Lung (tissue), 12 donors: Measurements from ENCODE around the gene MUC5AC. TPM values are rescaled to one million over a fixed set of nuclear protein-coding genes. Genes with fewer than 3 reads are reported as not detected.

Source experiments
- ATAC-seq: fragments of 200-7000 bp; cut with Tn5 transposase; one replicate; pipeline ENCODE4 v1.9.1; 2020; ENCODE audit warnings: moderate number of reproducible peaks; ENCODE audit not compliant: insufficient read depth, low FRiP score
- DNase-seq, 3 donors: peaks; one replicate each; pipeline ENCODE4 v3.0.0-alpha.2; 2013 to 2017
- H3K27ac ChIP-seq, 2 donors: one replicate each; pipeline ENCODE4 v1.5.1; 2013; ENCODE audit warnings: mild to moderate bottlenecking in 2 of 2, moderate library complexity in 2 of 2, control low read depth in 1 of 2, inconsistent platforms in 1 of 2, low read depth in 1 of 2, low read length in 1 of 2
- H3K27me3 ChIP-seq, 3 donors: one replicate each; pipeline ENCODE4 v1.5.1; 2013; ENCODE audit warnings: low read length in 2 of 3; ENCODE audit not compliant: control insufficient read depth in 3 of 3, insufficient read depth in 3 of 3
- H3K36me3 ChIP-seq, 4 donors: one replicate each; pipeline ENCODE4 v1.5.1; 2013; ENCODE audit warnings: low read length in 4 of 4, mild to moderate bottlenecking in 1 of 4, moderate library complexity in 1 of 4; ENCODE audit not compliant: control insufficient read depth in 4 of 4, insufficient read depth in 4 of 4
- H3K4me1 ChIP-seq, 5 donors: one replicate each; pipeline ENCODE4 v1.5.1; 2013; ENCODE audit warnings: low read length in 5 of 5, mild to moderate bottlenecking in 2 of 5, moderate library complexity in 1 of 5; ENCODE audit not compliant: control insufficient read depth in 5 of 5, insufficient read depth in 5 of 5
- H3K4me3 ChIP-seq: one replicate; pipeline ENCODE4 v1.5.1; 2013; ENCODE audit warnings: mild to moderate bottlenecking, control low read depth, moderate library complexity
- H3K9ac ChIP-seq, 2 donors: one replicate each; pipeline ENCODE4 v1.5.1; 2013; ENCODE audit warnings: low read length in 2 of 2, control low read depth in 1 of 2; ENCODE audit not compliant: insufficient read depth in 1 of 2
- H3K9me3 ChIP-seq, 4 donors: one replicate each; pipeline ENCODE4 v1.5.1; 2013; ENCODE audit warnings: low read length in 3 of 4, mild to moderate bottlenecking in 1 of 4, moderate library complexity in 1 of 4; ENCODE audit not compliant: control insufficient read depth in 4 of 4, insufficient read depth in 3 of 4
- WGBS, 2 donors: extraction: QIAGEN DNeasy Blood & Tissue Kit; methylation state at CpG; one replicate each; pipeline ENCODE4 v1.1.7; 2013; 5-methylcytosine and 5-hydroxymethylcytosine counted together
- polyA plus RNA-seq, 2 donors: library from polyadenylated mRNA; stranded (reverse); fragments of 200-250 nt; gene quantifications; one replicate each; pipeline ENCODE4 v1.2.1, GENCODE V29; 2013
- total RNA-seq, 2 donors: library from RNA; depleted of rRNA in 1 of 2; stranded (reverse); fragments of >200 nt in 1 of 2; gene quantifications; one replicate each; pipeline ENCODE4 v1.2.1, GENCODE V29; 2014 to 2021
- TF ChIP-seq, protein P1 (sequence below): IDR thresholded peaks from 2 replicates; pipeline ENCODE4 v1.5.1; 2012; ENCODE audit warnings: mild to moderate bottlenecking; ENCODE audit errors: control extremely low read depth, extremely low read depth
- donor health status: control.
- donor health status: control.
- donor health status: Bipolar disorder and iron deficiency.
- donor health status: healthy.
- donor health status: DM: yes; HTN: yes; CAD: no.

MUC5AC gene
- total and polyA plus RNA-seq, 4 donors: 0.46 to 1.3 (median 1.0) TPM

DNA sequence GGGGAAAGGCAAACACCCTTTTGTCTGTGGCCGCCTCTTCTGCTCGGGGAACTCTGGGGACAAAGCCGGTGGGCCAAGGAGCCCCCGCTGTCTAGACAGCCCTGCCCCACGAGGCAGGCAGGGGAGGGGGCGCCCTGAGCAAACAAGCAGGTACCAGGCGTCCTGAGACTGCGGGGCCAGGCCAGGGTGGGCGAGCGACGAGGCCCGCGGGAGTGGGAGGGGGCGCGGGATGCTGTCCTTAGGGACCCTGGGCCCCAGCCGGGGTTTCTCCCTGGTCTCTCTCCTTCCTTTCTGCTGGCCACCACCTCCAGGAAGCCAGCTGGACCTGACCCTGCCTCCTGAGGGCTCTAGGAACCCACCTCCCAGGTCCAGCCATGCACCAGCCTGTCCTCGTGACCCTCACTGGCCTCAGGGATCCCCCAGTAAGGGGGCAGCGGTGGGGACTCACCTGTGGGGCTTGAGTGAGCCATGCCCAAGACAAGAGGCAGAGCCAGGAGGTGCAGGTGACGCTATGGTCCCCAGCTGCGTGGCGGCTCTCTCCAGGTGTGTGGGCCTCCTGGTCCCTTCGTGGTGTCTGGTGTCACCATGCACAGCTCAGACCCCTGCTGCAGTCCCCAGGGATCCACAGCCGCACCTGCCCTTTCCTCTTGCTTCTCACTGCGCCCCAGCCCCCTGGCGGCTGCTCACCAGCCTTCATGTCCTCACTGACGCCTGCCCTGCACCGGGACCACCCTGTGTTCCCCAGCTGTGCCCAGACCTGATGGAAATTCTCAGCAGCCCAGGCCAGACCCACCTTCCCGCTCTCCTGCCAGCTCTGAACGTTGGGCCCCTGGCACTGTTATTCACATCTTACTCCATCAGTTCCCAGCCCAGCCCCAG, 26.5 kb upstream of the MUC5AC start:
- H3K4me1 ChIP-seq: no peaks in the 10 kb centered on the region
- H3K36me3 ChIP-seq: no peaks in the 10 kb centered on the region
- H3K4me3 ChIP-seq: no peak overlapping the region
- no peak overlapping the region for H3K9ac ChIP-seq
- ATAC-seq (no peak), DNase-seq (no peak)
- peaks cover 0 to 16% (median 7%) of the 10 kb centered on the region in 4 donors for H3K9me3 ChIP-seq
- peaks cover 0 to 5% (median 0%) of the 10 kb centered on the region in 3 donors for H3K27me3 ChIP-seq
- WGBS, 2 donors: 71 to 82% methylated on average over 29 of the region's 29 CpGs
- TF ChIP-seq, protein P1, sequence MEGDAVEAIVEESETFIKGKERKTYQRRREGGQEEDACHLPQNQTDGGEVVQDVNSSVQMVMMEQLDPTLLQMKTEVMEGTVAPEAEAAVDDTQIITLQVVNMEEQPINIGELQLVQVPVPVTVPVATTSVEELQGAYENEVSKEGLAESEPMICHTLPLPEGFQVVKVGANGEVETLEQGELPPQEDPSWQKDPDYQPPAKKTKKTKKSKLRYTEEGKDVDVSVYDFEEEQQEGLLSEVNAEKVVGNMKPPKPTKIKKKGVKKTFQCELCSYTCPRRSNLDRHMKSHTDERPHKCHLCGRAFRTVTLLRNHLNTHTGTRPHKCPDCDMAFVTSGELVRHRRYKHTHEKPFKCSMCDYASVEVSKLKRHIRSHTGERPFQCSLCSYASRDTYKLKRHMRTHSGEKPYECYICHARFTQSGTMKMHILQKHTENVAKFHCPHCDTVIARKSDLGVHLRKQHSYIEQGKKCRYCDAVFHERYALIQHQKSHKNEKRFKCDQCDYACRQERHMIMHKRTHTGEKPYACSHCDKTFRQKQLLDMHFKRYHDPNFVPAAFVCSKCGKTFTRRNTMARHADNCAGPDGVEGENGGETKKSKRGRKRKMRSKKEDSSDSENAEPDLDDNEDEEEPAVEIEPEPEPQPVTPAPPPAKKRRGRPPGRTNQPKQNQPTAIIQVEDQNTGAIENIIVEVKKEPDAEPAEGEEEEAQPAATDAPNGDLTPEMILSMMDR: no peak
- H3K27ac ChIP-seq: no peak overlapping the region

DNA sequence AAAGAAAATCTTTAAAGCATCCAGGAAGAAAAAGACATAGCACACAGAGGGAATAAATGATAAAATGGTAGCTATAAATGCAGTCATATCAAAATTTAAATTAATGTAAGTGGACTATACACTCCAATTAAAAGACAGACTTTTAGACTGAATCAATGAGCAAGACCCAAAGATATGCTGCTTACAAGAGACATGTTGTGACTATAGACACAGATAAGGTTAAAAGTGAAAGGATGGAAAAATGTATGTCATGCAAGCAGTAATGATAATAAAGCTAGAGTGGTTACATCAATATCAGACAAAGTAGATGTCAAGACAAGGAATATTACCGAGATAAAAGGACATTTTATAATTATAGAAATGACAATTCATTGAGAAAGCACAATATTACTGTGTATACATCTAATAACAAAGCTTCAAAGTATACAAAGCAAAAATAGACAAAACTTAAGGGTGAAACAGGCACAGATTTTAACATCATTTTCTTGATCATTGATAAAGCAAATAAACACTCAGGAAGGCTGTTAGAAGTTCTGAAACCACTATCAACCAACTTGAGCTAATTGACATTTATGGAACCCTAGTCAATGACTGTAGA, 22.8 kb upstream of the MUC5AC start:
- no peak for ATAC-seq
- TF ChIP-seq, protein P1: no peak
- Histone ChIP-seq H3K9ac (no peak overlapping the region), H3K4me3 (no peak overlapping the region), H3K36me3 (no peaks in the 10 kb centered on the region), H3K27me3 (peaks cover 0 to 2% (median 2%) of the 10 kb centered on the region in 3 donors), H3K27ac (no peak overlapping the region), H3K9me3 (peaks cover 0 to 16% (median 7%) of the 10 kb centered on the region in 4 donors), H3K4me1 (peaks cover 0 to 4% (median 0%) of the 10 kb centered on the region in 5 donors)
- 74 to 87% methylated on average over 1 of the region's 1 CpG for WGBS, 2 donors
- no peak for DNase-seq

DNA sequence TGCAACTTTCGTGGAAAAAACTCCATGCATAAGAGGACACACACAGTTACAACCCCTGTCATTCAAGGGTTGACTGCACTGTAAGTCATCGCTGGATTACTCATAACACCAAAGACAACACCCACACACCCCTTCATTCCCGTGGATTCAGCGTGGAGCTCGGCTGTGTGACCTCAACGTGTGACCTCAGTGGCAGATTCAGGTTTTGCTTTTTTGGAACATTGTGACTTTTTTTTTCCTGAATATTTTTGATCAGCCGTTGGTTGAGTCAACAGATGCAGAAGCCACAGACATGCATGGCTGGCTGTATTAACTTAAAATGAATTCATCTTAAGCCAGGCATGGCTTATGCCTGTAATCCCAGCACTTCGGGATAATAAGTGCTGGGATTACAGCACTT, 19.7 kb upstream of the MUC5AC start:
- no peak for DNase-seq
- no peak overlapping the region for H3K4me3 ChIP-seq
- peaks cover 0 to 4% (median 0%) of the 10 kb centered on the region in 5 donors for H3K4me1 ChIP-seq
- ATAC-seq: no peak
- H3K36me3 ChIP-seq: no peaks in the 10 kb centered on the region
- TF ChIP-seq, protein P1: no peak
- H3K9ac ChIP-seq: no peak overlapping the region
- H3K27me3 ChIP-seq: peaks cover 0 to 2% (median 0%) of the 10 kb centered on the region in 3 donors
- WGBS, 2 donors: 77 to 85% methylated on average over 8 of the region's 8 CpGs
- H3K27ac ChIP-seq: no peak overlapping the region
- peaks cover 0 to 17% (median 8%) of the 10 kb centered on the region in 4 donors for H3K9me3 ChIP-seq
